ENCODE data around the gene SLC31A2.

Gene SLC31A2

GRCh38 chr9:113154946-113155345 lies 4.1 kb downstream of the SLC31A2 start:
- no peak for TF ChIP-seq CTCF (IDR thresholded peaks at IDR 0.05; ENCODE audit: borderline replicate concordance, insufficient read depth, low read depth, low read length)
- no peak overlapping the region for H3K4me3 ChIP-seq (ENCODE audit: low read depth, low read length)

- TF ChIP-seq CTCF (IDR thresholded peaks at IDR 0.05; ENCODE audit: borderline replicate concordance, insufficient read depth, low read depth, low read length), result no peak
- no peak overlapping the region for H3K4me3 ChIP-seq (ENCODE audit: low read depth, low read length)
Measured at GRCh38 chr9:113155911-113156588, 5.2 kb downstream of the SLC31A2 start.

GRCh38 chr9:113156880-113157279 lies 6.1 kb downstream of the SLC31A2 start:
- H3K4me3 ChIP-seq (ENCODE audit: low read depth, low read length), result no peak overlapping the region
- no peak for TF ChIP-seq CTCF (IDR thresholded peaks at IDR 0.05; ENCODE audit: borderline replicate concordance, insufficient read depth, low read depth, low read length)

GRCh38 chr9:113158446-113158845 lies 7.6 kb downstream of the SLC31A2 start:
- H3K4me3 ChIP-seq (ENCODE audit: low read depth, low read length), result no peak overlapping the region
- no peak for TF ChIP-seq CTCF (IDR thresholded peaks at IDR 0.05; ENCODE audit: borderline replicate concordance, insufficient read depth, low read depth, low read length)

GRCh38 chr9:113160571-113160970 lies 9.8 kb downstream of the SLC31A2 start:
- no peak for TF ChIP-seq CTCF (IDR thresholded peaks at IDR 0.05; ENCODE audit: borderline replicate concordance, insufficient read depth, low read depth, low read length)
- H3K4me3 ChIP-seq (ENCODE audit: low read depth, low read length), result no peak overlapping the region

- no peak for TF ChIP-seq CTCF (IDR thresholded peaks at IDR 0.05; ENCODE audit: borderline replicate concordance, insufficient read depth, low read depth, low read length)
- H3K4me3 ChIP-seq (ENCODE audit: low read depth, low read length), result no peak overlapping the region
Measured at GRCh38 chr9:113163001-113163400, 12.2 kb downstream of the SLC31A2 start.

GRCh38 chr9:113164536-113165300 lies 13.9 kb downstream of the SLC31A2 start:
- H3K4me3 ChIP-seq (ENCODE audit: low read depth, low read length), result no peak overlapping the region

More at GRCh38 chr9:113164536-113165300, 13.9 kb downstream of the SLC31A2 start:
- no peak for TF ChIP-seq CTCF (IDR thresholded peaks at IDR 0.05; ENCODE audit: borderline replicate concordance, insufficient read depth, low read depth, low read length)
